ENCODE measurements around the gene GPX5.

GPX5 gene

DNA sequence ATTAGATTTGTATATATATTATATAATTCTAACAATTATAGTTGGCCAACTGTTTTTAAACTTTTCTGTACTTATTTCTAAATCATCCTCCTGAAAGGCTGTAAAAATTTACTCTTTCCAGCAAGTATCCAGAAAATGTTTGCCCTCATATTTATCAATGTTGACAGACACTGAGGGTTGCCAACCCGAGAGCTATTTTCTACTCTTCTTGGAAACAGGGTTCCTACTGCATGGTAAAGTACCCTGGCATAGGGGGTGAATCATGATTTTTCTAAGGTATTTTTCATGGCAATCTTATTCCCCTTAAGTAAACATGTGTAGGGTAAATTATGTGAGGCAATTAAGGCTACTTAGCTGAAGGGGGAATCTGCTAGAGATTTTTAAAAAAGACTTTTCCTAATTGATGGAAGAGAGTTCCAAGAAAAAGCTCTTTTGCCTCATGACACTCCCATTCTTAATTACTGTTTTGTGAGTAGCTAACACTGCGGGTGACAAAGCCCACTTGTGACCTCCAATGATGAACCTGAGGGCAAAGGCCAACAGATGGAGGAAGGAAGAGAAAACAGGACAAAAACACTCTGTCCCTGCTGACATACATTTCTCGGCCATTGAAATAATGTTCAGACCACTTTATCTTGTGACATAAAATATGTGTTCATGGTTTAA is 37.9 kb downstream of the GPX5 start:
- DNase-seq: no peak

- DNase-seq: no peak
Measured at GRCh38 chr6:28565823-28566526, 40.3 kb downstream of the GPX5 start.

DNA sequence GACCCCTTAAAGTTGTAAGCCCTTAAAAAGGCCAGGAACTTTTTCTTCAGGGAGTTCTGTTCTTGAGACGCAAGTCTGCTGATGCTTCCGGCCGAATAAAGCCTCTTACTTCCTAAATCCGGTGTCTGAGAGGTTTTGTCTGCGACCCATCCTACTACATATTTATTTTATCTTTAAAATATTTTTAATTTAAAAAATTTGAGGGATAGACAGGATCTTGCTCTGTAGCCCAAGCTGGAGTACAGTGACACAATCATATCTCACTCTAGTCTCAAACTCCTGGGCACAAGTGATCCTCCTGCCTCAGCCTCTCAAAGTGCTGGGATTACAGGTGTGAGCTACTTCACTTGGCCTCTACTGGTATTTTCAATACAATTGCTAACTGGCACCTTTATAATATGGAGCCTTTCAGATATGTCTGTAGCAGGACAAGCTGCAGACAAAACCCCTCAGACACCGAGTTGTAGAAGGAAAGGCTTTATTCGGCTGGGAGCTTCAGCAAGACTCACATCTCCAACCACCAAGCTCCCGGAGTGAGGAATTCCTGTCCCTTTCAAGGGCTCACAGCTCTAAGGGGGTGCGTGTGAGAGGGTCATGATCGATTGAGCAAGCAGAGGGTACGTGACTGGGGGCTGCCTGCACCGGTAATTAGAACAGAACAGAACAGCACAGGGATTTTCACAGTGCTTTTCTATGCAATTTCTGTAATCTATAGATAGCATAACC is 41.0 kb downstream of the GPX5 start:
- DNase-seq: no peak

- DNase-seq: no peak
Measured at GRCh38 chr6:28567506-28567905, 41.8 kb downstream of the GPX5 start.

GRCh38 chr6:28568515-28569108 is 42.9 kb downstream of the GPX5 start:
- no peak for DNase-seq

- DNase-seq: no peak
Measured at GRCh38 chr6:28569748-28570147, 44.1 kb downstream of the GPX5 start.

- DNase-seq: no peak
Measured at GRCh38 chr6:28580475-28580874, 54.8 kb downstream of the GPX5 start.

- no peak for DNase-seq
Measured at GRCh38 chr6:28583463-28583862, 57.8 kb downstream of the GPX5 start.
